ENCODE data around the gene LIPG. TPM values are rescaled to one million over a fixed set of nuclear protein-coding genes. Genes with fewer than 3 reads are reported as not detected.

Gene LIPG
- total RNA-seq, 4 donors from 2014 or later, result 4.9 to 11.5 (median 6.9) TPM

DNA sequence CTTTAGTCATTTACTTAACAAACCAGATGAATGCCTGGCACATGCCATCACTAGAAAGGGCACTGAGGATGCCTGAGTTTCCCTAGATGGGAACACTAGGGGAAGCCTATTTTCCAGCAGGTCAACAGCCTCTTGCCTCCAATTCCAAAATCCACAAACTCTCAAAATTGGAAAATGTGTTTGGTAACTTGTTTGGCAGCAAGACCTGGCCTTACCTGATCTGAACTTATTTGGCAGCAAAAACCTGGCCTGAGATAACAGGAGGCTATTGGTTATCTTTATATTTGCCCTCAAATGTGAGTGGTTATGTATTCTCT lies 2.6 kb downstream of the LIPG start:
- no peaks in the 10 kb centered on the region for H3K9me3 ChIP-seq
- TF ChIP-seq EP300 (IDR thresholded peaks at IDR 0.05; ENCODE audit: low read depth) (no peak), CTCF (IDR thresholded peaks at IDR 0.05) (no peak), POLR2A (IDR thresholded peaks at IDR 0.05) (no peak), POLR2AphosphoS5 (IDR thresholded peaks at IDR 0.05) (no peak)
- no peak overlapping the region for H3K4me3 ChIP-seq
- H3K27ac ChIP-seq, result no peak overlapping the region
- DNase-seq, result no peak
- in situ Hi-C loops (cut with MboI; ENCODE audit: low pct_ligation_motif_present in 1 of 4, low pct_unique_long_range_greater_than_20kb in 1 of 4, low sequenced_read_pairs in 3 of 4), result loop anchor here (25.0 kb wide), 2 partner anchors 173 to 198 kb away; no protein-coding TSS in a partner anchor
- peaks cover 9 to 48% (median 20%) of the 10 kb centered on the region in 4 donors for H3K4me1 ChIP-seq
- intact Hi-C loops (cut with DNase I; ENCODE audit: low total_unique reads), result loop anchor here (5.0 kb wide), 1 partner anchor 293 kb away; no protein-coding TSS in a partner anchor
- H3K36me3 ChIP-seq, result no peaks in the 10 kb centered on the region
- H3K27me3 ChIP-seq, result peaks cover 27% of the 10 kb centered on the region

DNA sequence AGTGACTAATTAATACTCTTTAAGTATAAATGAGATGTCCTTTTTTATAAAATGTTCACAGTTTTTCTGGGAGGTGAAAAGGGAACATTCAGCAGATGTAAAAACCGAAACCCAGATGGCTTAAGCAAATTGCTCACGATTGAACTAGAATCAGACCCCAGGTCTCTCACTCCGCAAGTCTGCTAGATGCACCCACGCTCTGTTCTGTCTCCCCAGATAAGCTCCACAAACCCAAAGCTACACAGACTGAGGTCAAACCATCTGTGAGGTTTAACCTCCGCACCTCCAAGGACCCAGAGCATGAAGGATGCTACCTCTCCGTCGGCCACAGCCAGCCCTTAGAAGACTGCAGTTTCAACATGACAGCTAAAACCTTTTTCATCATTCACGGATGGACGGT lies 3.2 kb downstream of the LIPG start:
- H3K27me3 ChIP-seq, result peaks cover 26% of the 10 kb centered on the region
- DNase-seq, result no peak
- 70 to 83% methylated on average over 6 to 9 of the region's 9 CpGs for WGBS, 2 donors (ENCODE audit: low coverage in 1 of 2)
- peaks cover 9 to 42% (median 20%) of the 10 kb centered on the region in 4 donors for H3K4me1 ChIP-seq
- no peaks in the 10 kb centered on the region for H3K36me3 ChIP-seq
- H3K9me3 ChIP-seq, result no peaks in the 10 kb centered on the region
- in situ Hi-C loops (cut with MboI; ENCODE audit: low pct_ligation_motif_present in 1 of 4, low pct_unique_long_range_greater_than_20kb in 1 of 4, low sequenced_read_pairs in 3 of 4) (loop anchor here (25.0 kb wide), 2 partner anchors 172 to 197 kb away; no protein-coding TSS in a partner anchor), intact Hi-C loops (cut with DNase I; ENCODE audit: low total_unique reads) (no loop called here)
- no peak overlapping the region for H3K4me3 ChIP-seq
- TF ChIP-seq CTCF (IDR thresholded peaks at IDR 0.05), result no peak
- no peak for TF ChIP-seq POLR2A (IDR thresholded peaks at IDR 0.05)
- TF ChIP-seq EP300 (IDR thresholded peaks at IDR 0.05; ENCODE audit: low read depth), result no peak
- TF ChIP-seq POLR2AphosphoS5 (IDR thresholded peaks at IDR 0.05), result no peak
- H3K27ac ChIP-seq, result no peak overlapping the region

DNA sequence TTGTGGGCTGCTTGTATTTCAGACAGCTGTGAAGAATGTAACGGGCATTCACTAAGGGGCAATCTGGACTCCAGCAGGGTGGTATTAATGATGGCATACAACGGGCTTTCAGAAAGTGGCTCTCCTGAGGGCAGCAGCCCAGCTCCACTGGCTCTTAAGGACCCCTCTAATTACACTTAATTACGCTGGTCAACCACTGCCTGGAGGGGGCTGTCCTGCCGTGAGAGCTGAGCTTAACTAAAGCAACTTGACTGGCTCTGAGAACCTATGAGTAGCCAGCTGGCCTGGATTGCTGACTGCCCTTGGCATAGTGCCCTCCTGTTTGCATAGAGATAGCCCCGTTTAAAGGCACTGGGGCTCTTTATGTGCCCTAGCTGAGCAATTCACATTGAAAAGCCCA lies 3.8 kb downstream of the LIPG start:
- TF ChIP-seq POLR2AphosphoS5 (IDR thresholded peaks at IDR 0.05) (no peak), CTCF (IDR thresholded peaks at IDR 0.05) (no peak), EP300 (IDR thresholded peaks at IDR 0.05; ENCODE audit: low read depth) (no peak), POLR2A (IDR thresholded peaks at IDR 0.05) (no peak)
- DNase-seq, result peak; percentile 21
- H3K4me1 ChIP-seq, result peaks cover 9 to 37% (median 18%) of the 10 kb centered on the region in 4 donors
- H3K9me3 ChIP-seq, result no peaks in the 10 kb centered on the region
- H3K27ac ChIP-seq, result no peak overlapping the region
- H3K27me3 ChIP-seq, result peaks cover 21% of the 10 kb centered on the region
- intact Hi-C loops (cut with DNase I; ENCODE audit: low total_unique reads), result no loop called here
- H3K36me3 ChIP-seq, result no peaks in the 10 kb centered on the region
- H3K4me3 ChIP-seq, result no peak overlapping the region
- in situ Hi-C loops (cut with MboI; ENCODE audit: low pct_ligation_motif_present in 1 of 4, low pct_unique_long_range_greater_than_20kb in 1 of 4, low sequenced_read_pairs in 3 of 4), result loop anchor here (25.0 kb wide), 2 partner anchors 172 to 197 kb away; no protein-coding TSS in a partner anchor
- 43 to 57% methylated on average over 2 to 5 of the region's 5 CpGs for WGBS, 2 donors (ENCODE audit: low coverage in 1 of 2)

DNA sequence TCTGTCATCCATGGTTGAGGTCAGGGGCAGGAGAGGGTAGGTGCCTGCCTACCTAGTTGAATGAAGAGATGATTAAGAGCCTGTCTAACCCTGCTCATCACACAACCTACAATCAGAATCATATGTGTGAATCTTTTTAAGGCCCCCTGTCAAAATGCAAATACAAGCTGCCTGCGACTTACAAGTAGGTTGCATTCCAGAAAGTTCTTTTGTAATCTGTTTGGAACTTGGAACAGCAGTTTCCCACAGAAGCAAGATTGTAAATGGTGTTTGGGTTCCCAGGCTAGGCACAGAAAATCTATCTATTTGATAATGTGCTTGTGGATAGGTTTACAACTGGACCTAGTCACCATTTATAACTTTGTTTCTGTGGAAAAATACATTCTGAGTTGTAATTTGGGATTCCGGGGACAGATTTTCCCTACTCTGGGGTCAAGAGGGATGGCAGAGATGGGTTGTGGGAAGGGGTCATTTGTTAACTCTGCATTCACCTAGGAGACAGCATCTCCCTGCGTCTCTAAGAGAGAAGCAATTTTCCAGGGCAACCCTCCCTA lies 4.4 kb downstream of the LIPG start:
- no peaks in the 10 kb centered on the region for H3K36me3 ChIP-seq
- in situ Hi-C loops (cut with MboI; ENCODE audit: low pct_ligation_motif_present in 1 of 4, low pct_unique_long_range_greater_than_20kb in 1 of 4, low sequenced_read_pairs in 3 of 4) (loop anchor here (25.0 kb wide), 2 partner anchors 171 to 196 kb away; no protein-coding TSS in a partner anchor), intact Hi-C loops (cut with DNase I; ENCODE audit: low total_unique reads) (no loop called here)
- H3K27ac ChIP-seq, result no peak overlapping the region
- no peak for DNase-seq
- 83% methylated on average over 3 of the region's 3 CpGs; no CpG with 5 or more reads in 1 of the 2 donors for WGBS, 2 donors (ENCODE audit: low coverage in 1 of 2)
- no peak overlapping the region for H3K4me3 ChIP-seq
- peaks cover 4 to 30% (median 15%) of the 10 kb centered on the region in 4 donors for H3K4me1 ChIP-seq
- H3K27me3 ChIP-seq, result peaks cover 14% of the 10 kb centered on the region
- no peak for TF ChIP-seq CTCF (IDR thresholded peaks at IDR 0.05)
- no peak for TF ChIP-seq POLR2AphosphoS5 (IDR thresholded peaks at IDR 0.05)
- TF ChIP-seq EP300 (IDR thresholded peaks at IDR 0.05; ENCODE audit: low read depth), result no peak
- H3K9me3 ChIP-seq, result no peaks in the 10 kb centered on the region
